ENCODE measurements around the gene NCOA7. TPM values are rescaled to one million over a fixed set of nuclear protein-coding genes. Genes with fewer than 3 reads are reported as not detected.

The NCOA7 gene
- total RNA-seq, 2 experiments from 2014 or later, result 42.3 to 43.4 TPM

DNA sequence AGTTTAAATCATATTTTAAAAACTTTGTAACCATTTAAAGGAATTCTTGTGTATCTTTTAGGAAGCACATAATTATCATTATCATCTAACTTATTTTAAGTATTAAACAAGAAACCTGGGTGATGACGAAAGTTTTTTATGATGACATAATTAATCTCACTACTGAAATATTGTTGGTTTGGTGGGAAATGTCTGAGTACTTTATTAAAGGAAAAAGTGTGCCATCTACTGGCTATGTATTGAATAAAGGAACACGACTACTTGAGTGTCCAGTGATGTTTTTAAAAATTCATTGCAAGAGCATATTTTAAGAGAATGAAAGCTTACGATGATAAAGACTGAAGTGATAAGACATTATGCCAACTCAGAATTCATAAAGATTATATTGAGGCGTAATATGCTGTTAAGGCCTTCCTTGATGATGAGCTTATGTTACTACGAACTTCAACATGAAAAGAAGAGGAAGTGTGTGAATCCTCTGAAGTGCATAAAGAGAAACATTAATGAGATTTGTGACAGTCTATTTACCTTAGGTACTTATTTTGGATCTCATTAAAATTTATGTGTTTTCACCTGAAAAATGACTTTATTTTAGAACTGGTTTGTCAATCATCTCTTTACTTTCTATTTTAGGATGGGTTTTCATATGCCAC, 183.6 kb downstream of the NCOA7 start:
- no peak for DNase-seq
- peaks cover 10% of the 10 kb centered on the region for H3K36me3 Mint-ChIP-seq
- H3K9me3 Mint-ChIP-seq, result no peaks in the 10 kb centered on the region
- H3K4me1 Mint-ChIP-seq (ENCODE audit: low read depth), result peaks cover 4% of the 10 kb centered on the region
- ChIA-PET POLR2A (interaction anchor here (1.0 to 2.5 kb wide), 2 partner anchors 12 to 18 kb away, joined by 4 to 7 read pairs; partner anchors contain the start of genes HINT3 and TRMT11), CTCF (interaction anchor here (0.7 to 2.9 kb wide), 35 partner anchors 9 to 665 kb away, joined by 3 to 31 read pairs (median 4); partner anchors contain the start of genes CENPW, HINT3, NCOA7 and TRMT11)
- intact Hi-C loops (cut with micrococcal nuclease), result loop anchor here (1.0 to 2.0 kb wide), 3 partner anchors 116 to 662 kb away; no protein-coding TSS in a partner anchor
- H3K27me3 Mint-ChIP-seq, result no peaks in the 10 kb centered on the region
- no peak overlapping the region for H3K4me3 Mint-ChIP-seq
- H3K27ac Mint-ChIP-seq, result no peak overlapping the region

- H3K4me3 Mint-ChIP-seq, result no peak overlapping the region
- no peak overlapping the region for H3K27ac Mint-ChIP-seq
- CTCF ChIA-PET, result no interaction called here
- peaks cover 4% of the 10 kb centered on the region for H3K4me1 Mint-ChIP-seq (ENCODE audit: low read depth)
- H3K9me3 Mint-ChIP-seq, result no peaks in the 10 kb centered on the region
- no peaks in the 10 kb centered on the region for H3K27me3 Mint-ChIP-seq
- DNase-seq, result no peak
- POLR2A ChIA-PET, result no interaction called here
- intact Hi-C loops (cut with micrococcal nuclease), result no loop called here
- peaks cover 10% of the 10 kb centered on the region for H3K36me3 Mint-ChIP-seq
Measured at GRCh38 chr6:125979101-125979500, 188.3 kb downstream of the NCOA7 start.

Other genes starting within 250 kb of the NCOA7 start
- not detected for gene HEY2, start 41.3 kb upstream of the NCOA7 start, total RNA-seq
- gene HINT3, start 165.8 kb downstream of the NCOA7 start, total RNA-seq, result 1 to 10 TPM; 9.6 to 9.8 TPM
- gene TRMT11, start 195.6 kb downstream of the NCOA7 start, total RNA-seq, result 10 to 100 TPM; 42.8 to 46.9 TPM